ENCODE data around the gene RFX3. TPM values are rescaled to one million over a fixed set of nuclear protein-coding genes. Genes with fewer than 3 reads are reported as not detected.

The RFX3 gene
- total RNA-seq, 2 experiments from 2014 or later = 11.8 to 12.5 TPM

- CTCF ChIA-PET = no interaction called here
- POLR2A ChIA-PET = no interaction called here
- Mint-ChIP-seq H3K27me3 (no peaks in the 10 kb centered on the region), H3K9me3 (peaks cover 6% of the 10 kb centered on the region), H3K4me1 (peaks cover 40% of the 10 kb centered on the region), H3K36me3 (ENCODE audit: low read depth) (peaks cover 45% of the 10 kb centered on the region), H3K27ac (no peak overlapping the region), H3K4me3 (no peak overlapping the region)
- no peak for DNase-seq
These were observed 43.2 kb downstream of the RFX3 start for GRCh38 chr9:3482578-3482977.

- H3K27me3 Mint-ChIP-seq = no peaks in the 10 kb centered on the region
- peaks cover 46% of the 10 kb centered on the region for H3K36me3 Mint-ChIP-seq (ENCODE audit: low read depth)
- ChIA-PET POLR2A (no interaction called here), CTCF (interaction anchor here (0.9 to 1.2 kb wide), 2 partner anchors 14 to 39 kb away, joined by 3 read pairs; no protein-coding TSS in a partner anchor)
- DNase-seq = no peak
- H3K4me1 Mint-ChIP-seq = peaks cover 55% of the 10 kb centered on the region
- H3K27ac Mint-ChIP-seq = no peak overlapping the region
- H3K9me3 Mint-ChIP-seq = peaks cover 6% of the 10 kb centered on the region
- H3K4me3 Mint-ChIP-seq = no peak overlapping the region
These were observed 45.5 kb downstream of the RFX3 start for GRCh38 chr9:3480353-3480655.

- POLR2A ChIA-PET = no interaction called here
- Mint-ChIP-seq H3K27me3 (no peaks in the 10 kb centered on the region), H3K4me1 (peaks cover 61% of the 10 kb centered on the region), H3K27ac (peak overlapping the region; percentile 60), H3K4me3 (no peak overlapping the region), H3K9me3 (peaks cover 6% of the 10 kb centered on the region), H3K36me3 (ENCODE audit: low read depth) (peaks cover 44% of the 10 kb centered on the region)
- CTCF ChIA-PET = interaction anchor here (0.9 to 1.2 kb wide), 2 partner anchors 14 to 40 kb away, joined by 3 read pairs; no protein-coding TSS in a partner anchor
- no peak for DNase-seq
These were observed 46.1 kb downstream of the RFX3 start for GRCh38 chr9:3479514-3480352.

DNA sequence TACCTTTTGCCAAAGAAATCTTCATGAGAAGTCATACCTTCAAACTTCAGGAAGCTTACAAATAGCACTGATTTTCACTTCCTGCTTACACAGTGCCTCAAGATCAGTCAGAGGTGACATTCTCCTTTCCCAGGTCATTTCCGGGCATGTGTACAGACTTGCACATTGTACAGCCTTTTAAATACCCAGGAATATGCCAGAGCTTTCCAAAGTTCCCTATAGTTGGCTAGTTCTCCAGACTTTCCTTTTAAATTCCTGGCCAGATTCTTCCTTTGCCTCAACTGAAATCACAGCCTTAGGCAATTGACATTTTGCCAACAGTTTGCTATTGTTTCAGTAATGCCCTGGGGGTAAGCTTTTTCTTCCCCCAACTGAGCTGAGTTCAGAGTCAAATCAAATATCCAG, 47.2 kb downstream of the RFX3 start:
- POLR2A ChIA-PET = no interaction called here

GRCh38 chr9:3477236-3477834, 48.5 kb downstream of the RFX3 start:
- Mint-ChIP-seq H3K4me1 (peaks cover 68% of the 10 kb centered on the region), H3K9me3 (peaks cover 6% of the 10 kb centered on the region), H3K27me3 (no peaks in the 10 kb centered on the region), H3K27ac (peak overlapping the region; percentile 93), H3K4me3 (peak overlapping the region; percentile 77), H3K36me3 (ENCODE audit: low read depth) (peaks cover 29% of the 10 kb centered on the region)
- ChIA-PET POLR2A (interaction anchor here (0.6 kb wide), 1 partner anchor 870 kb away, joined by 6 read pairs; no protein-coding TSS in a partner anchor), CTCF (interaction anchor here (1.0 to 1.9 kb wide), 6 partner anchors 10 to 50 kb away, joined by 3 to 8 read pairs (median 4); no protein-coding TSS in a partner anchor)
- DNase-seq = no peak

More for the DNA sequence above, 47.2 kb downstream of the RFX3 start:
- Mint-ChIP-seq H3K4me3 (peak overlapping the region; percentile 77), H3K4me1 (peaks cover 70% of the 10 kb centered on the region), H3K27ac (peak overlapping the region; percentile 93), H3K27me3 (no peaks in the 10 kb centered on the region), H3K9me3 (peaks cover 6% of the 10 kb centered on the region), H3K36me3 (ENCODE audit: low read depth) (peaks cover 34% of the 10 kb centered on the region)
- CTCF ChIA-PET = interaction anchor here (1.0 kb wide), 1 partner anchor 12 kb away, joined by 3 read pairs; no protein-coding TSS in a partner anchor
- no peak for DNase-seq

- peaks cover 64% of the 10 kb centered on the region for H3K4me1 Mint-ChIP-seq
- DNase-seq = no peak
These were observed 50.3 kb downstream of the RFX3 start for GRCh38 chr9:3475300-3476020.

GRCh38 chr9:3474821-3475220, 51.0 kb downstream of the RFX3 start:
- H3K4me3 Mint-ChIP-seq = no peak overlapping the region
- POLR2A ChIA-PET = no interaction called here
- no peak overlapping the region for H3K27ac Mint-ChIP-seq
- H3K36me3 Mint-ChIP-seq (ENCODE audit: low read depth) = peaks cover 24% of the 10 kb centered on the region
- H3K27me3 Mint-ChIP-seq = no peaks in the 10 kb centered on the region
- peaks cover 6% of the 10 kb centered on the region for H3K9me3 Mint-ChIP-seq
- H3K4me1 Mint-ChIP-seq = peaks cover 57% of the 10 kb centered on the region
- no peak for DNase-seq
- CTCF ChIA-PET = interaction anchor here (0.7 kb wide), 1 partner anchor 310 kb away, joined by 4 read pairs; no protein-coding TSS in a partner anchor

More at GRCh38 chr9:3475300-3476020, 50.3 kb downstream of the RFX3 start:
- Mint-ChIP-seq H3K9me3 (peaks cover 6% of the 10 kb centered on the region), H3K27me3 (no peaks in the 10 kb centered on the region), H3K36me3 (ENCODE audit: low read depth) (peaks cover 29% of the 10 kb centered on the region), H3K27ac (no peak overlapping the region), H3K4me3 (no peak overlapping the region)
- CTCF ChIA-PET = interaction anchor here (1.9 kb wide), 1 partner anchor 51 kb away, joined by 8 read pairs; no protein-coding TSS in a partner anchor
- POLR2A ChIA-PET = interaction anchor here (0.6 kb wide), 1 partner anchor 52 kb away, joined by 3 read pairs; no protein-coding TSS in a partner anchor

- CTCF ChIA-PET = interaction anchor here (1.9 kb wide), 1 partner anchor 10 kb away, joined by 3 read pairs; no protein-coding TSS in a partner anchor
- POLR2A ChIA-PET = no interaction called here
- no peak overlapping the region for H3K4me3 Mint-ChIP-seq
- H3K9me3 Mint-ChIP-seq = peaks cover 4% of the 10 kb centered on the region
- H3K27me3 Mint-ChIP-seq = no peaks in the 10 kb centered on the region
- no peak for DNase-seq
- H3K36me3 Mint-ChIP-seq (ENCODE audit: low read depth) = peaks cover 12% of the 10 kb centered on the region
- peaks cover 47% of the 10 kb centered on the region for H3K4me1 Mint-ChIP-seq
- no peak overlapping the region for H3K27ac Mint-ChIP-seq
These were observed 52.4 kb downstream of the RFX3 start for GRCh38 chr9:3473405-3473804.

GRCh38 chr9:3471883-3472282, 53.9 kb downstream of the RFX3 start:
- POLR2A ChIA-PET = no interaction called here
- H3K27ac Mint-ChIP-seq = no peak overlapping the region
- H3K4me1 Mint-ChIP-seq = peaks cover 37% of the 10 kb centered on the region
- no peaks in the 10 kb centered on the region for H3K27me3 Mint-ChIP-seq
- DNase-seq = no peak
- CTCF ChIA-PET = no interaction called here
- no peaks in the 10 kb centered on the region for H3K9me3 Mint-ChIP-seq
- no peak overlapping the region for H3K4me3 Mint-ChIP-seq
- H3K36me3 Mint-ChIP-seq (ENCODE audit: low read depth) = peaks cover 3% of the 10 kb centered on the region

DNA sequence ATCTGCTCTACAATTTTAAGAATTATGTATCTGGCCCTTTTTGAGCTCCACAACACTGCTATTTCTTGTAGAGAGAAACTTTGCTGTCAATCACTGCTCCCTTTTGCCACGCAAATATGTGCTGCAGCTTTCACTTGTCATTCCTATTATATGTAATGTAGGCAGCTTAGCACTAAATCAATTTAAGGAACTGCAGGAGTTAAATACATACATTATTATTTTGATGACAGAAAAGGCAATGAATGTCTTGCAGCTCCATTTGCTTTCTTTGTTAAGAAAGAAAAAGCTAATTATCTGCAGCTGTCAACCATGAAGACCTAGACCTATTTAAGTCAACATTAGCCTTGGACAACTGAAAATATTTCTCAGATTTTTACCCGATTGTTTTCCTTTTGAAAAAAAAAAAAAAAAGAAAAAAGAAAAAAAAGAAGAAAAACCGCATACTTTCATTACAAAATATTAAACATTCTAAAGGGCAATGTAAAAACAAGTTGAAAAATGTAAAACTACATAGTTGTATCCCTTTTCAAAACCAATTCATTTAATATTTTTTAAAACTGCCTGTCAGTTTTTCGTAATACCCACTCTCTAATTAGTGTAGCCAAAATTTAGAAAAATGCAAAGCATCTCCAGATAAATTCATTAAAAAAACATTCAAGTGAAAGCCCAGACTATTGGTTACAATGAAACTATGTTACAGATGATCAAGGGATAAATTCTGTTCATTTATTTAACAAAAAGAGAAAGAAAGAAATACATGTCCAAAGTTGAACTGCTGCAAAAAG, 57.2 kb downstream of the RFX3 start:
- H3K4me3 Mint-ChIP-seq = no peak overlapping the region
- H3K27ac Mint-ChIP-seq = no peak overlapping the region
- no peaks in the 10 kb centered on the region for H3K9me3 Mint-ChIP-seq
- ChIA-PET CTCF (interaction anchor here (0.7 to 1.5 kb wide), 3 partner anchors 11 to 234 kb away, joined by 3 to 4 read pairs (median 3); no protein-coding TSS in a partner anchor), POLR2A (no interaction called here)
- no peaks in the 10 kb centered on the region for H3K36me3 Mint-ChIP-seq (ENCODE audit: low read depth)
- no peak for DNase-seq
- H3K27me3 Mint-ChIP-seq = no peaks in the 10 kb centered on the region
- peaks cover 15% of the 10 kb centered on the region for H3K4me1 Mint-ChIP-seq

DNA sequence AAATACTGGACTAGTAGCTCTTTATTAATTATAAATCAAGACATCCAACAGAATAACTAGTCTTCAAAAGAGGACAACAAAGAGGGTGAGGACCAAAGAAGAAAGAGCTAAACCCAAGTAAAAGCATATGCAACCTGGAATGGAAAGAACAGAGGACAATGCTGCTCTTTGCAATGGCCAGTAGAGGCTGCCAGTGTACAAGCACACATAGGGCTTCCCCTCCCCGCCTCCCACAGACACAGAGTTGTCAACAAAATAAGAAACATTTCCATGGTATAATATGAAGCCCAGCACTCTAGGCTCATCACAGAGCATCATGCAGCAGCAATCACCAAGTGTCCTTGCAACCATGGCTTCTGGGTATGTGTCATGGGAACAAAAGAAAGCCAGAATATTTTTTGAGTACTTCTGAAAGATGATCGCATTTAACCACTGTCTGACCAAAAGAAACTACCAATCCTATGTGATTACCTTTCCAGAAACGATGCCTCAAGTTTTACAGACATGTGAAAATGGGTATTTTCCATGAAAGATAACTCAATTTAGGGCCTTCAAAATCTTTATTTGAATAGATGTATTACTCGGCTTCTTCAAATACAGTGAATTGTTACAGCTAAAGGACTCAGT, 58.1 kb downstream of the RFX3 start:
- POLR2A ChIA-PET = no interaction called here
- H3K4me1 Mint-ChIP-seq = peaks cover 8% of the 10 kb centered on the region
- CTCF ChIA-PET = interaction anchor here (0.5 to 1.0 kb wide), 7 partner anchors 10 to 612 kb away, joined by 3 to 4 read pairs (median 3); no protein-coding TSS in a partner anchor
- DNase-seq = peak; percentile 72
- no peaks in the 10 kb centered on the region for H3K9me3 Mint-ChIP-seq
- H3K36me3 Mint-ChIP-seq (ENCODE audit: low read depth) = no peaks in the 10 kb centered on the region
- no peak overlapping the region for H3K4me3 Mint-ChIP-seq
- H3K27me3 Mint-ChIP-seq = no peaks in the 10 kb centered on the region
- no peak overlapping the region for H3K27ac Mint-ChIP-seq

All from activated CD4-positive, alpha-beta T cell treated with anti-CD3 and anti-CD28 coated beads, Interleukin-2, amount 10 ng/mL, durations not matched to agents 7 days and 5 days (primary cell).